Stimulated activated CD4-positive, alpha-beta T cell treated with anti-CD3 and anti-CD28 coated beads, Interleukin-15, amount 100 ng/mL, for 24 hours (primary cell): ENCODE results near the gene EGR1.

Source experiments
- DNase-seq: peaks from one replicate; pipeline ENCODE4 v3.0.0-alpha.2; 2020

EGR1 gene

GRCh38 chr5:138515556-138516245 lies 50.4 kb downstream of the EGR1 start:
- DNase-seq, result no peak

DNA sequence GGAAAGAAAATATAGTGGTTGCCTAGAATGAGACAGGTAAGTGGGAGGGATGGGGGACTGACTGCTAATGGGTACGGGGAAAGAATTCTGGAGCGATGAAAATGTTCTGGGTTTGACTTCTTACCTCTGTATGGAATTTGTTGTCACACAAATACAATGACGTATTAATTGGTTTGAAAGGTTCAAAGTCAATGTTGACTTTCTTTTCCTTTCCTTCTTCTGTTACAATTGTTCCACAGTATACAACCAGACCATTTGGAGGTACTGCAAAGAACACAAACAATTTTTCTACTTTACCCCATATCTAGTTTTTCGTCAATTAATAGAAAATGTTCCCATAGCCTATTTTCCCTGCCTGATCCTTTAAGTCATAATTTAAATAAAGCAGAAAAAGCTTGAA lies 52.2 kb downstream of the EGR1 start:
- DNase-seq, result no peak
